Smooth muscle cell (in vitro differentiated cells): ENCODE data around the gene TPD52L2. TPM values are rescaled to one million over a fixed set of nuclear protein-coding genes. Genes with fewer than 3 reads are reported as not detected.

Experiments
- DNase-seq: peaks from one replicate; lab custom pipeline; 2025; ENCODE audit not compliant: unreplicated experiment; lab: John Stamatoyannopoulos, UW
- H2AFZ ChIP-seq: fragments of 200-600 bp; sonication (generic); 2 replicates; pipeline ENCODE4 v1.6.0; 2016; ENCODE audit warnings: antibody characterized with exemption, low read depth, mild to moderate bottlenecking
- H3F3A ChIP-seq: fragments of 200-600 bp; sonication (generic); 2 replicates; pipeline ENCODE4 v1.6.0; 2017; ENCODE audit warnings: antibody characterized with exemption, low read depth
- H3K27ac ChIP-seq: fragments of 200-600 bp; sonication (generic); 2 replicates; pipeline ENCODE4 v1.5.1; 2016; ENCODE audit warnings: low read depth, mild to moderate bottlenecking
- H3K27me3 ChIP-seq: fragments of 200-600 bp; sonication (generic); 2 replicates; pipeline ENCODE4 v1.6.1; 2016; ENCODE audit warnings: low read depth, mild to moderate bottlenecking
- H3K36me3 ChIP-seq: fragments of 200-600 bp; sonication (generic); 2 replicates; pipeline ENCODE4 v1.5.1; 2016; ENCODE audit warnings: low read depth
- H3K4me1 ChIP-seq: fragments of 200-600 bp; sonication (generic); 2 replicates; pipeline ENCODE4 v1.5.1; 2016; ENCODE audit warnings: low read depth
- H3K4me2 ChIP-seq: fragments of 200-600 bp; sonication (generic); 2 replicates; pipeline ENCODE4 v1.6.0; 2016; ENCODE audit warnings: mild to moderate bottlenecking
- H3K4me3 ChIP-seq: fragments of 200-600 bp; sonication (generic); 2 replicates; pipeline ENCODE4 v1.5.1; 2016; ENCODE audit warnings: mild to moderate bottlenecking
- H3K79me2 ChIP-seq: fragments of 200-600 bp; sonication (generic); 2 replicates; pipeline ENCODE4 v1.6.0; 2016; ENCODE audit warnings: low read depth, mild to moderate bottlenecking
- H3K9ac ChIP-seq: fragments of 200-600 bp; sonication (generic); 2 replicates; pipeline ENCODE4 v1.6.0; 2016; ENCODE audit warnings: low read depth
- H3K9me3 ChIP-seq: fragments of 200-600 bp; sonication (generic); replicated peaks from 2 replicates; pipeline ENCODE4 v1.5.1; 2016; ENCODE audit warnings: low read depth
- H4K20me1 ChIP-seq: fragments of 200-600 bp; sonication (generic); 2 replicates; pipeline ENCODE4 v1.6.0; 2016; ENCODE audit warnings: low read depth
- CTCF ChIP-seq: fragments of 200-600 bp; sonication (generic); IDR thresholded peaks from 2 replicates; pipeline ENCODE4 v1.5.1; 2017; ENCODE audit warnings: borderline replicate concordance, mild to moderate bottlenecking, antibody characterized with exemption; ENCODE audit not compliant: insufficient read depth, poor library complexity, severe bottlenecking
- WGBS: methylation state at CpG from one replicate; pipeline ENCODE4 v1.1.7; 2016; ENCODE audit warnings: low lambda C conversion rate; 5-methylcytosine and 5-hydroxymethylcytosine counted together
- polyA plus RNA-seq: library from polyadenylated mRNA; unstranded; fragments of >200 nt; fragmentation: Nextera tagmentation; extraction: Ambion mirVana; gene quantifications from 2 replicates; pipeline ENCODE4 v1.2.1, GENCODE V29; 2016
- total RNA-seq: library from RNA; depleted of rRNA; stranded (reverse); fragments of >200 nt; gene quantifications from 2 replicates; pipeline ENCODE4 v1.2.3, GENCODE V29; 2014

The TPD52L2 gene
- total and polyA plus RNA-seq, 2 experiments from 2014 or later, result 74.4 to 93.8 TPM

DNA sequence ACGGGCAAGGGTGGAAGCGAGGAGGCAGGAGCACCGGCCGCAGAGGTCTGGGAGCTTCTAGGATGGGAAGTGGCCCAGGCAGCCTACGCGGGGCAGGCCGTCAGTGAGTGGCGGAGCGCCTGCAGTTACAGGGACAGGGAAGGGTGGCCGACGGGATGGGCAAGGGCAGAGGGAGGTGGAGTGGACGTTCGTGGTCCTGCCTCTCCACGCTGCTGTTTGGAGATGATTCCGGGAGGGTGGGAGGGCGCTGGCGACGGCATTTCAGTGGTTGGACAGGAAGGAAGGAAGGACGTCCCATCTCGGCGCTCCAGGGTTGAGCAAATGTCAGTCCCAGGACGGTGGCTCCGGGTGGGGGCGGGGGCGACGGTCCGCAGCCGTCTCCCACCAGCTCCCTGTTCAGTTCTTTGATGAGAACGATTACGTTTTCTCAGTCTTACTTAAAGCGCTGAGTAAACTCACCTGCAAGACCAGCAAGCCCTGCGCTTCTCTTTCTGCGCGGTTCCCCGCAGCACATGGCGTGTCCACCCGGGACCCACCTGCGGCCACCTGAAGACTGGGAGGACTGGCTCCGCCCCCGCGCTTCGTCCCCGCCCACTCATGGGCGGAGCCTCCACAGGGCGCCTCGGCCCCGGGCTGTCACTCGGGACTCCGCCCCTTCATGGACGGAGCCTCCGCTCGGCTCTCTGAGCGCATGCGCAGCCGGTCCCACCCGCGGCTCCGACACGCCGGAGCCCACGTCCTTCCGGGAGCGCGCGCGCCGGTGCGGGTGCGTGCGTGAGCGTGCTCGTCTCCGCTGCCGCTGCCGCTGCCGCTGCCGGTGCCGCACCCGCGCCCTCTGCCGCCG, 29.5 kb downstream of the TPD52L2 start, which contains the start of gene DNAJC5:
DNAJC5 (plus strand) TSS at position 769 of the 844 bp plus-strand sequence. CDS start 33,220 bp downstream, outside the sequence.
- H3K27me3 ChIP-seq, result no peaks in the 10 kb centered on the region
- TF ChIP-seq CTCF, result no peak
- H3K4me1 ChIP-seq, result peaks cover 10% of the 10 kb centered on the region
- H3F3A ChIP-seq, result peaks cover 42% of the 10 kb centered on the region
- H2AFZ ChIP-seq, result no peak within 1 kb of the TSS
- H4K20me1 ChIP-seq, result peaks cover 75% of the 10 kb centered on the region
- peak within 1 kb of the TSS; percentile 61 for H3K27ac ChIP-seq
- H3K4me2 ChIP-seq, result peak within 1 kb of the TSS; percentile 90
- peak within 1 kb of the TSS; percentile 58 for H3K4me3 ChIP-seq
- H3K9me3 ChIP-seq, result no peaks in the 10 kb centered on the region
- peaks cover 42% of the 10 kb centered on the region for H3K79me2 ChIP-seq
- under 1% methylated on average over 40 of the region's 82 CpGs for WGBS
- H3K9ac ChIP-seq, result peak within 1 kb of the TSS; percentile 45
- H3K36me3 ChIP-seq, result no peaks in the 10 kb centered on the region
- peak; percentile 77 for DNase-seq

DNA sequence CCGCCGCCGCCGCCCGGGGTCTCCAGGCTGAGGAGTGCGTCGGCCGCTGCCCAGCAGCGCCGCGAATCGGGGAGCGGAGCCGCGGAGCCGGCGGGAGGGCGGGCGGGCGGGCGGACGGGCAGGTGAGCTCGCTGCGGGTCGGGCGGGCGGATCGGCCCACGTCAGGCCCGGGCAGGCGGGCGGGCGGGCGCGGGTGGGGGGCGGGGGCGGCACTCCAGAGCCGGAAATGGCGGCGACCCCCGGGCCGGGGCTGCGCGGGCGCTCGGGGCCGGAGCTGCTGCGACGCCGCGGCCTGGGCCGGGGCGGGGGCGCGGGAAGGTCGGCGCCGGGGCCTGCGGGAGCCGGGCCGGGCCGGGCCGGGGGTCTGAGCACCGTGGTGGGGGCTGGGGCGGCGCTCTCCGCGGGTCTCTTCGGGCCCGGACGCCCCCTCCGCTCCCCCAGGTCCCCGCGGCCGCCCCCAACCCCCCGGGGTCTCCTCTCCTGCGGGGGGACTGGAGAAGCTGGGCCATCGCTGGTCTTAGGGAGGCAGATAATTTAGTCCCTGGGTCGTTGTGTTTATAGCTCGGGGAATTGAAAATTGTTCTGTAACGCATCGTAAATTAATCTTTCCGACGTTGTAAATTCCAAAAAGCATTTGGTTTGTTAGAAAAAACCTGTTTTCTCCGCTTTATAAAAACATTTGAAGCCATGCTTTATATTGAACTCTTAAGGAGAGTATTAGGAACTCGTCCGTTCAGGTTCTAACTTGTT, 30.3 kb downstream of the TPD52L2 start:
- Histone ChIP-seq H3F3A (peaks cover 35% of the 10 kb centered on the region), H2AFZ (no peak overlapping the region), H3K79me2 (peaks cover 50% of the 10 kb centered on the region), H4K20me1 (peaks cover 75% of the 10 kb centered on the region), H3K36me3 (no peaks in the 10 kb centered on the region), H3K4me2 (peak overlapping the region; percentile 90), H3K4me1 (peaks cover 10% of the 10 kb centered on the region), H3K27ac (peak overlapping the region; percentile 61), H3K4me3 (peak overlapping the region; percentile 58), H3K9me3 (no peaks in the 10 kb centered on the region), H3K9ac (peak overlapping the region; percentile 45), H3K27me3 (no peaks in the 10 kb centered on the region)
- no peak for DNase-seq
- no peak for TF ChIP-seq CTCF
- 1% methylated on average over 33 of the region's 87 CpGs for WGBS

DNA sequence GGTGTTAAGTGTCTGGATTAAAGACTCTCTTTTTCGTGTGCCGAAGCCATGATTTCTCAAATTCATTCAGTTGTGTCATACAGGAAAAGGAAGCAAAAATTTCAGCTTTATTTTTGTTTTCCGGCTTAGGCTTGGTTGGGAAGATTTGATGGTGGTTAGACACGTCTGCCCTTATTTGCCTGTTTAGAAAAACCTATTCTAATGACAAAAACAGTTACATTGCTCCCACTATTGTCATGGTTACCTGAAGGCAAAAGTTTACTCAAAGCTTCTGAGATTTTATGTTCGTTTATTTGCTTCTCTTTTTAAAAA, 30.8 kb downstream of the TPD52L2 start:
- no peak overlapping the region for H2AFZ ChIP-seq
- no peak for TF ChIP-seq CTCF
- H3K27ac ChIP-seq, result peak overlapping the region; percentile 61

More for the DNA sequence above, 30.8 kb downstream of the TPD52L2 start:
- Histone ChIP-seq H4K20me1 (peaks cover 75% of the 10 kb centered on the region), H3K9me3 (no peaks in the 10 kb centered on the region), H3K4me2 (peak overlapping the region; percentile 90), H3F3A (peaks cover 32% of the 10 kb centered on the region), H3K79me2 (peaks cover 55% of the 10 kb centered on the region), H3K4me3 (peak overlapping the region; percentile 58), H3K27me3 (no peaks in the 10 kb centered on the region), H3K36me3 (no peaks in the 10 kb centered on the region), H3K4me1 (peaks cover 10% of the 10 kb centered on the region), H3K9ac (peak overlapping the region; percentile 45)
- DNase-seq, result no peak
- WGBS, result 12% methylated on average over 5 of the region's 5 CpGs
